KMS-11 (cell line): ENCODE measurements around the gene NMRAL1.

Source experiments
- H2AFZ ChIP-seq: fragments of 200-600 bp; sonication (generic); 2 replicates; pipeline ENCODE4 v1.6.1; 2016; ENCODE audit warnings: antibody characterized with exemption, mixed run types, low read depth
- H3K27ac ChIP-seq: fragments of 200-600 bp; sonication (generic); 2 replicates; pipeline ENCODE4 v1.6.1; 2016; ENCODE audit warnings: mild to moderate bottlenecking, mixed run types
- H3K27me3 ChIP-seq: fragments of 200-600 bp; sonication (generic); 2 replicates; pipeline ENCODE4 v1.6.1; 2017; ENCODE audit warnings: mild to moderate bottlenecking, low read depth, mixed run types, moderate library complexity; ENCODE audit not compliant: insufficient read depth
- H3K36me3 ChIP-seq: fragments of 200-600 bp; sonication (generic); 2 replicates; pipeline ENCODE4 v1.6.1; 2017; ENCODE audit warnings: mild to moderate bottlenecking, mixed run types; ENCODE audit not compliant: insufficient read depth
- H3K4me1 ChIP-seq: fragments of 200-600 bp; sonication (generic); 2 replicates; pipeline ENCODE4 v1.6.1; 2016; ENCODE audit warnings: mild to moderate bottlenecking, low read depth, mixed run types; ENCODE audit not compliant: poor library complexity, severe bottlenecking
- H3K4me2 ChIP-seq: fragments of 200-600 bp; sonication (generic); 2 replicates; pipeline ENCODE4 v1.7.0; 2016; ENCODE audit warnings: mild to moderate bottlenecking, mixed run types
- H3K4me3 ChIP-seq: fragments of 200-600 bp; sonication (generic); IDR thresholded peaks from 2 replicates; pipeline ENCODE4 v1.6.1; 2017; ENCODE audit warnings: low read depth, low read length, mixed read lengths; ENCODE audit not compliant: insufficient read depth
- H3K79me2 ChIP-seq: fragments of 200-600 bp; sonication (generic); 2 replicates; pipeline ENCODE4 v1.6.1; 2016; ENCODE audit warnings: low read depth, mixed run types; ENCODE audit not compliant: insufficient read depth
- H3K9ac ChIP-seq: fragments of 200-600 bp; sonication (generic); 2 replicates; pipeline ENCODE4 v1.6.1; 2016; ENCODE audit warnings: mild to moderate bottlenecking, mixed run types
- H4K20me1 ChIP-seq: fragments of 200-600 bp; sonication (generic); 2 replicates; pipeline ENCODE4 v1.6.1; 2016; ENCODE audit warnings: mild to moderate bottlenecking, mixed run types; ENCODE audit not compliant: insufficient read depth
- TF ChIP-seq, protein P1 (sequence below): fragments of 200-600 bp; sonication (generic); conservative IDR thresholded peaks from 2 replicates; pipeline ENCODE4 v1.6.1; 2017; ENCODE audit warnings: low read depth, mild to moderate bottlenecking, antibody characterized with exemption, low read length, moderate library complexity, mixed read lengths

NMRAL1 gene

GRCh38 chr16:4495766-4496165 is 21.3 kb upstream of the NMRAL1 start:
- TF ChIP-seq, protein P1, sequence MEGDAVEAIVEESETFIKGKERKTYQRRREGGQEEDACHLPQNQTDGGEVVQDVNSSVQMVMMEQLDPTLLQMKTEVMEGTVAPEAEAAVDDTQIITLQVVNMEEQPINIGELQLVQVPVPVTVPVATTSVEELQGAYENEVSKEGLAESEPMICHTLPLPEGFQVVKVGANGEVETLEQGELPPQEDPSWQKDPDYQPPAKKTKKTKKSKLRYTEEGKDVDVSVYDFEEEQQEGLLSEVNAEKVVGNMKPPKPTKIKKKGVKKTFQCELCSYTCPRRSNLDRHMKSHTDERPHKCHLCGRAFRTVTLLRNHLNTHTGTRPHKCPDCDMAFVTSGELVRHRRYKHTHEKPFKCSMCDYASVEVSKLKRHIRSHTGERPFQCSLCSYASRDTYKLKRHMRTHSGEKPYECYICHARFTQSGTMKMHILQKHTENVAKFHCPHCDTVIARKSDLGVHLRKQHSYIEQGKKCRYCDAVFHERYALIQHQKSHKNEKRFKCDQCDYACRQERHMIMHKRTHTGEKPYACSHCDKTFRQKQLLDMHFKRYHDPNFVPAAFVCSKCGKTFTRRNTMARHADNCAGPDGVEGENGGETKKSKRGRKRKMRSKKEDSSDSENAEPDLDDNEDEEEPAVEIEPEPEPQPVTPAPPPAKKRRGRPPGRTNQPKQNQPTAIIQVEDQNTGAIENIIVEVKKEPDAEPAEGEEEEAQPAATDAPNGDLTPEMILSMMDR = no peak
- Histone ChIP-seq H3K4me3 (no peak overlapping the region), H4K20me1 (no peaks in the 10 kb centered on the region), H3K9ac (no peak overlapping the region), H2AFZ (no peak overlapping the region), H3K79me2 (no peaks in the 10 kb centered on the region), H3K4me1 (no peaks in the 10 kb centered on the region), H3K4me2 (no peak overlapping the region), H3K36me3 (no peaks in the 10 kb centered on the region), H3K27me3 (no peaks in the 10 kb centered on the region), H3K27ac (no peak overlapping the region)

GRCh38 chr16:4494746-4495490 is 20.5 kb upstream of the NMRAL1 start:
- H3K36me3 ChIP-seq = no peaks in the 10 kb centered on the region
- H3K4me2 ChIP-seq = no peak overlapping the region
- no peaks in the 10 kb centered on the region for H4K20me1 ChIP-seq
- no peak overlapping the region for H3K9ac ChIP-seq
- no peak overlapping the region for H2AFZ ChIP-seq
- H3K27ac ChIP-seq = no peak overlapping the region
- H3K4me3 ChIP-seq = no peak overlapping the region
- TF ChIP-seq, protein P1 = no peak
- H3K4me1 ChIP-seq = no peaks in the 10 kb centered on the region
- H3K27me3 ChIP-seq = no peaks in the 10 kb centered on the region
- no peaks in the 10 kb centered on the region for H3K79me2 ChIP-seq

DNA sequence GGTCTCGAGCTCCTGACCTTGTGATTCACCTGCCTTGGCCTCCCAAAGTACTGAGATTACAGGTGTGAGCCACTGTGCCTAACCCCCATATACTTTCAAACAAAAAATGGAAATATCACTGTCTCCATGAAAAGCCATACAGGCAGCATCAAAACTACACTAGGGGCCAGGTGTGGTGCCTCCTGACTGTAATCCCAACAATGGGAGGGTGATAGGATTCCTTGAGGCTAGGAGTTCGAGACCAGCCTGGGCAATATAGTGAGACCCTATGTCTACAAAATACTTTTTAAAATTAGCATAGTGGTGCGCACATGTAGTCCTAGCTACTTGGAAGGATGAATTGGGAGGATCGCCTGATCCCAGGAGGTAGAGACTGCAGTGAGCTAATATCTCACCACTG is 17.5 kb upstream of the NMRAL1 start:
- no peaks in the 10 kb centered on the region for H4K20me1 ChIP-seq
- no peak overlapping the region for H3K9ac ChIP-seq
- TF ChIP-seq, protein P1 = no peak
- H3K4me3 ChIP-seq = no peak overlapping the region
- no peaks in the 10 kb centered on the region for H3K27me3 ChIP-seq
- no peaks in the 10 kb centered on the region for H3K79me2 ChIP-seq
- H3K27ac ChIP-seq = no peak overlapping the region
- no peaks in the 10 kb centered on the region for H3K4me1 ChIP-seq
- H3K4me2 ChIP-seq = no peak overlapping the region
- no peak overlapping the region for H2AFZ ChIP-seq
- H3K36me3 ChIP-seq = no peaks in the 10 kb centered on the region

DNA sequence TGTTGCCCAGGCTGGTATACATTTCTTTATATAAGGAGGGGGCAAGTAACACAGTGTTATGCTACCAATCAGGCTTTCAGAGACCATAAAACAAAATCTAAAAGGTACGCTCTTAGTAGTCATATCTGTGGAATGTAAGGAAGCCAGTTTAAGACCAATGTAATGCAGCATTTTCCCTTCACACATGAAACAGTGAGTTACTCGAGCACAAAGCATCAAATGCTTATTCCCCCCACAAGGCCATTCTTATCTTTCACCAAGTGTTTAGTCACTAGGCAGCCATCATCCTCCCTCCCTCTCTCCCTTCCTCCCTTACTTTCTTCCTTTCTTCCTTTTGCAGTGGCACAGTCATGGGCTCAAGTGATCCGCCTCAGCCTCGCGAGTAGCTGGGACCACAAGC is 14.6 kb upstream of the NMRAL1 start:
- no peaks in the 10 kb centered on the region for H3K79me2 ChIP-seq
- H3K27me3 ChIP-seq = no peaks in the 10 kb centered on the region
- no peak overlapping the region for H3K4me2 ChIP-seq
- H2AFZ ChIP-seq = no peak overlapping the region
- no peaks in the 10 kb centered on the region for H3K4me1 ChIP-seq
- no peaks in the 10 kb centered on the region for H3K36me3 ChIP-seq
- TF ChIP-seq, protein P1 = no peak
- H3K27ac ChIP-seq = no peak overlapping the region
- no peaks in the 10 kb centered on the region for H4K20me1 ChIP-seq
- no peak overlapping the region for H3K4me3 ChIP-seq
- H3K9ac ChIP-seq = no peak overlapping the region
